HUES6 (cell line): ENCODE results near the gene NBDY.
A peak's percentile ranks its signal among the peaks of the same experiment; 100 is the strongest.
"Not testable (repeated sequence)": the region's sequence is repeated elsewhere in the genome, so short reads cannot be mapped to it uniquely, and the experiment has no call there.

Source experiments
- H3K27ac ChIP-seq: 2 replicates; pipeline ENCODE4 v1.7.0; 2013; ENCODE audit warnings: low read depth, mild to moderate bottlenecking, low read length, inconsistent platforms
- H3K27me3 ChIP-seq: 2 replicates; pipeline ENCODE4 v1.6.1; 2013; ENCODE audit warnings: low read length; ENCODE audit not compliant: control insufficient read depth, insufficient read depth
- H3K36me3 ChIP-seq: 2 replicates; pipeline ENCODE4 v1.6.1; 2013; ENCODE audit warnings: low read length; ENCODE audit not compliant: control insufficient read depth, insufficient read depth
- H3K4me1 ChIP-seq: 2 replicates; pipeline ENCODE4 v1.6.1; 2013; ENCODE audit warnings: low read length; ENCODE audit not compliant: control insufficient read depth, insufficient read depth
- H3K4me3 ChIP-seq: 2 replicates; pipeline ENCODE4 v1.5.1; 2013; ENCODE audit warnings: low read depth, low read length
- H3K9ac ChIP-seq: one replicate; pipeline ENCODE4 v1.6.1; 2013; ENCODE audit warnings: mild to moderate bottlenecking, low read length
- H3K9me3 ChIP-seq: 2 replicates; pipeline ENCODE4 v1.6.1; 2013; ENCODE audit warnings: low read depth, low read length; ENCODE audit not compliant: control insufficient read depth, insufficient read depth

Gene NBDY

DNA sequence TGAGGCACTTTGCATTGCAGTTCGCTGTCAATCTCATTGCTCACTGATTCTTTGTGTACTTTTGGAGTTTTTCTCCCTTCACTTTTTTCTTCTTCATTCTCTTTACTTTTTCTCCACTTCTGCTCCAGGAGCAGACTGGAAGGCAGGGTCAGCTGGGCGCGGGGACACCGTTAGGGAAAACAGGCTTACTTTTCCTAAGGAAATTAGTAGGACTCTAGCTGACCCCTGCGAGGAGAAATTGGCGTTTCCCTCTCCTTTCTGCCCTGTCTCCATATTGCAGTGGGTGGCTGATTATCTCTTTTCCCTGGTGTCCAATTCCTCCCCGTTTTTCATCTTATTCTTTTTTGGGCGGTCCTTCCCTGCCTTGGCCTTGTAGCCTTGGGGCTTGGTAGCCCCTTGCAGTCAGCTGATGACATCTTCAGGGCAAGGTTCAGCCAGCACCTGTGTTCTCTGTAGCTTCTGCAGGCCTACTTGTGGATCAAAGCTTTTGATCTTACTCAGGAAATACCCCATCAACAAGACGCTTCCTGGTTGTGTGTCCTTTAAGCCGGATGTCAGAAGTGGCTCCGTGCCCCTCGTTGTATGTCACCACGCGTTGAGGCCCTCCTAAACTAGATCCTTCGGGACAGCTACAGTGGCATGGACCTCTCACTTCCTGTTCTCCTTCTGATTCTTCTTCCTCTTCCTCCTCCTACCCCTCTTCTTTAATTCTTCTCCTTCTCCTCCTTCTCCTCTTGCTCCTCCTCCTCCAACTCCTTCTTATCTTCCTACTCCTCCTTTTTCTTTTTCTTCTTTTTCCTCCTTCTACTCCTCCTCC lies 36.1 kb downstream of the NBDY start:
- Histone ChIP-seq H3K4me3 (no peak overlapping the region), H3K4me1 (peaks cover 39% of the 10 kb centered on the region), H3K27me3 (no peaks in the 10 kb centered on the region), H3K9me3 (no peaks in the 10 kb centered on the region; the same call in 1 of the 2 replicates), H3K9ac (peak overlapping the region; percentile 21), H3K36me3 (no peaks in the 10 kb centered on the region), H3K27ac (peak overlapping the region; percentile 51; the same call in 1 of the 2 replicates)

DNA sequence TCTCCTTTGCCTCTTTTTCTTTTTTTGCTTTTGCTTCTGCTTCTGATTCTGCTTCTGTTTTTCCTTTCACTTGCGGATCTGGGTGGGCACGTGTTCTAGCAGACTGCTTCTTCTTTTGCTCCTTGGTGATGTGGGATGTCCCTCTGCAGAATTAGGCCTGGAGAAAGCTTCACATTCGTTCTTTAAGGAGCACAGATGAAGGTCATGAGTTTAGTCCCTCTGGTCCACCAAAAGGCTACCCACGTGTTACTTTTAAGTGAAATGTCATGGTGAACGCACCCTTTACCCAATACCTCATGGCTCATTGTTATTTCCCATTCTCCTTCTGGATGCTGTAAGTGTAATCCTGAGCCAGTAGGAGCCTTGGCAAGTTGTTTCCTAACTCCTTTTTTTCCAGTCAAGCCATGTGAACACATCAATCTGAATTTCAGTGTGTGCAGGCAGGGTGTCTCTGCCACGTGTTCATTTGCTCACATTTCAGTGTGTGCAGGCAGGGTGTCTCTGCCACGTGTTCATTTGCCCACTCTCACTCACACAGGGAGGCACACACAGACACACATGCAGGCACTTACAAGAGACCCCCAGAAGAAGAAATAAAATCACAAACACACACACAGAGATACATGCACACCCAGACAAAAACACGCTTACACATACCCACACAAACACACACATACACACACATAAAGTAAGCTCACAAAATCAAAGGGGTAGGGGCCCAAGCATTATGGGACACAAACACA lies 36.9 kb downstream of the NBDY start:
- Histone ChIP-seq H3K9me3 (no peaks in the 10 kb centered on the region; the same call in 1 of the 2 replicates), H3K27me3 (no peaks in the 10 kb centered on the region), H3K9ac (peak overlapping the region; percentile 4), H3K4me3 (no peak overlapping the region), H3K4me1 (peaks cover 39% of the 10 kb centered on the region), H3K27ac (no peak overlapping the region), H3K36me3 (no peaks in the 10 kb centered on the region)

DNA sequence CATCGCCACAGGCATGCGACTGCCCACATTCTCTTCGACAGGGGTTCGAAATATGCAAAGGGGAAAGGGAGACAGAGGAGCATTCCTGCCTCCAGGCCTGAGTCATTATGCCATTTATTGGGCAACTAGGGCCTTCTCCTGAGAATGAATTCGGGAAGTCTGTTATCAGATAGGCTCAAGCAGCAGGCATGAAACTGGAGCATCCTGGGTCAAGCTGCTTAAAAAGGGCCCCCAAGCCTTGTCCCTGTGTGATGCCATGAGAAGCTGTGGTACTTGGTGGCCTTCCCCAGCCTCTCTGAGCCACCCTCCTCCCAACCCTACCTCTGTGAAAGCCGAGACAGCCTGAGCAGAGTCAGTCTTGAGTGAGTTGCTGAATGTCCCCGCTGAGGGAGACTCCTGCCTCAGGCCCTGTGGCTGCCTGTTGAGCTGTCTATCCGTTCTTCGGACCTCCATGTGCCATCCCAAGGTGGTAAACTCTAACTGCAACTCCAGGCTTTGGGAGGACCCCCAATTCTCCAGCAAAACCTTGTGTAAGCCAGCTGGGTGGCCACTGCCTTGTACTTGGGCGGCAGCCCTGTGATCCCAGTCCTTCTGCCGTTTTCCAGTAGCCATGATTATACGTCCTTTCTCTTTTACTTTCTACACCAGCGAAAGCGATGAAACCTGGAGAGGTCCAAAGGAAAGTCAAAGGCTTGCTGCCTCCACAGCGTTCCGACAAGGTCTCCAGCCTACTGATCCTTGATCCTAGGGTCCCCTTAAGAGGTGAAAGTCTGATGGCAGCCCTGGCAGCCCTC lies 37.7 kb downstream of the NBDY start:
- H3K4me3 ChIP-seq: no peak overlapping the region; the same call in 1 of the 2 replicates
- H3K27ac ChIP-seq: peak overlapping the region; percentile 48; the same call in 1 of the 2 replicates
- H3K9ac ChIP-seq: no peak overlapping the region

DNA sequence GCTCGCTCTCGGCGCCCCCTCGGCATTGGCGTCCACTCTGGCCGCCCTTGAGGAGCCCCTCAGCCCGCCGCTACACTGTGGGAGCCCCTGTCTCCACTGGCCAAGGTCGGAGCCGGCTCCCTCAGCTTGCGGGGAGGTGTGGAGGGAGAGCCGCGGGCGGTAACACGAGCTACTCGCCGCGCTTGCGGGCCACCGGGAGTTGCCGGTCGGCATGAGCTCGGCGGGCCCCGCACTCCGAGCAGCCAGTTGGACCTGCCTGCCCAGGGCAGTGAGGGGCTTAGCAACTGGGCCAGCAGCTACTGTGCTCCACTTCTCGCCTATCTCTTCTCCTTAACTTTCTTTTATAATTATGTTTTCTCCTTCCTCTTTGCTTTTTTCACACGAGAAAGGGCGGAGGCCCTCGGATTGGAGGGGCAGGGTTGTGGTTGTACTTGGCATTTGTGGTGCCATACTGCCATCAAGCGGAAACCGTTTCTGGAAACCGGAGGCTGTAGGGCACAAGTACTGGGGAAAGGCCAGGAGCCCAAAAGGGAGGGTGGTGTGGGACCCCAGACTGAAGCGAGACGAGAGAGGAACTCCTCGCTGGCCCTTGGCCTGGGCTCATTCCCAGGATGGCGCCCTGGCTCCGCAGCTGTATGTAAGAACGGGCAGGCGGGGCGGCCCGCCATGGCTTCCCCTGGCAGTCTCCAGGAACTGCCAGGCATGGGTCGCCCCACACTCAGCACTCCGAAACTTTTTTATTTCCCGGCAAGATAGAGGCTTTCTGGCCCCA lies 38.5 kb downstream of the NBDY start:
- H3K36me3 ChIP-seq, H3K27me3 ChIP-seq, H3K9me3 ChIP-seq, H3K4me3 ChIP-seq, H3K9ac ChIP-seq: not testable (repeated sequence)
- peaks cover 39% of the 10 kb centered on the region for H3K4me1 ChIP-seq
- peak overlapping the region; percentile 48; the same call in 1 of the 2 replicates for H3K27ac ChIP-seq

More for the DNA sequence above, 37.7 kb downstream of the NBDY start:
- Histone ChIP-seq H3K36me3 (no peaks in the 10 kb centered on the region), H3K4me1 (peaks cover 39% of the 10 kb centered on the region), H3K9me3 (no peaks in the 10 kb centered on the region; the same call in 1 of the 2 replicates), H3K27me3 (no peaks in the 10 kb centered on the region)

DNA sequence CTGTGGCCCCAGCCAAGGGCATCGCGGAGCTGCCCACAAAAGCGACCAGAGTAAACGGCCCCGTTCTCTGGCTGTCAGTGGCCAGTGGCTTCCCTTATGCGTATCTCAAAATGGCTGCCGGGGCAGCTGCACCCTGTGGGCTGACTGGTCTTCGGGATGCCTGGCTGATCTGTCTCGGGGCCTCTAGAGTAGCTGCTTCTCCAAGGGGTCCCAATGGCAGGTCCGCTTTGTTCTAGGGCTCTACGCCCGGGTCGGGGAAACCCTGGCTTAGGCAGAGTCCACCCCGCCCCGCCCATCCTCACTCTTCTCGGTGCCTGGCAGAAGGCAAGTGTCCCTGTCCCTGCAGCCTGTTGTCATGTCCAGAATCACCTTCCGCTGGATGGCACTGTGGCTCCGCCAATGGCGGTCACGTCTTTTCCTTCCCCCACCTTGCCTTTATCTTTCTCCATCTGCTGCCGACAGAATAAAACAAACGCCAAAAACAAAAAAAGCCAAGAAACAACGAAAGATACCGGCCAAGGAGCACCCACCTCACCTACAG lies 39.1 kb downstream of the NBDY start:
- H3K27me3 ChIP-seq, H3K36me3 ChIP-seq, H3K4me3 ChIP-seq, H3K9ac ChIP-seq, H3K9me3 ChIP-seq, H3K27ac ChIP-seq: not testable (repeated sequence)
- peaks cover 39% of the 10 kb centered on the region for H3K4me1 ChIP-seq

DNA sequence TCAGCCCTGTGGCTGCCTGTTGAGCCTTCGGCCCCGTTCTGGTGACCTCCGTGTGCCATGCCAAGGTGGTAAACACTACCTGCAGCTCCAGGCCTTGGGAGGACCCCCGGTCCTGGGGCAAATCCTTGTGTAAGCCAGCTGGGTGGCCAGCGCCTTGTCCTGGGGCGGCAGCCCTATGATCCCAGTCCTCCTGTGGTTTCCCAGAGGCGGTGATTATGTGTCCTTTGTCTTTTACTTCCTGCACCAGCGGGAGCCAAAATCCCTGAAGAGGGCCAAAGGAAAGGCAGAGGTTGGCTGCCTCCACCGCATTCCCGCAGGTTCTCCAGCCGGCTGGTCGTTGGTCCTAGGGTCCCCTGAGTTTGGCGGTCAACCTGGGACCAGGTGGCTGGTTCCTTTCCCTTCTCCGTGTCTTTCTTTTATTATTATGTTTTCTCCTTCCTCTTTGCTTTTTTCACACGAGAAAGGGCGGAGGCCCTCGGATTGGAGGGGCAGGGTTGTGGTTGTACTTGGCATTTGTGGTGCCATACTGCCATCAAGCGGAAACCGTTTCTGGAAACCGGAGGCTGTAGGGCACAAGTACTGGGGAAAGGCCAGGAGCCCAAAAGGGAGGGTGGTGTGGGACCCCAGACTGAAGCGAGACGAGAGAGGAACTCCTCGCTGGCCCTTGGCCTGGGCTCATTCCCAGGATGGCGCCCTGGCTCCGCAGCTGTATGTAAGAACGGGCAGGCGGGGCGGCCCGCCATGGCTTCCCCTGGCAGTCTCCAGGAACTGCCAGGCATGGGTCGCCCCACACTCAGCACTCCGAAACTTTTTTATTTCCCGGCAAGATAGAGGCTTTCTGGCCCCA lies 43.9 kb downstream of the NBDY start:
- H3K27me3 ChIP-seq, H3K9ac ChIP-seq, H3K9me3 ChIP-seq: not testable (repeated sequence)

DNA sequence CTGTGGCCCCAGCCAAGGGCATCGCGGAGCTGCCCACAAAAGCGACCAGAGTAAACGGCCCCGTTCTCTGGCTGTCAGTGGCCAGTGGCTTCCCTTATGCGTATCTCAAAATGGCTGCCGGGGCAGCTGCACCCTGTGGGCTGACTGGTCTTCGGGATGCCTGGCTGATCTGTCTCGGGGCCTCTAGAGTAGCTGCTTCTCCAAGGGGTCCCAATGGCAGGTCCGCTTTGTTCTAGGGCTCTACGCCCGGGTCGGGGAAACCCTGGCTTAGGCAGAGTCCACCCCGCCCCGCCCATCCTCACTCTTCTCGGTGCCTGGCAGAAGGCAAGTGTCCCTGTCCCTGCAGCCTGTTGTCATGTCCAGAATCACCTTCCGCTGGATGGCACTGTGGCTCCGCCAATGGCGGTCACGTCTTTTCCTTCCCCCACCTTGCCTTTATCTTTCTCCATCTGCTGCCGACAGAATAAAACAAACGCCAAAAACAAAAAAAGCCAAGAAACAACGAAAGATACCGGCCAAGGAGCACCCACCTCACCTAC lies 44.5 kb downstream of the NBDY start:
- not testable (repeated sequence) for H3K4me3 ChIP-seq, H3K27me3 ChIP-seq, H3K9ac ChIP-seq, H3K36me3 ChIP-seq, H3K9me3 ChIP-seq, H3K4me1 ChIP-seq, H3K27ac ChIP-seq

More for the DNA sequence above, 43.9 kb downstream of the NBDY start:
- not testable (repeated sequence) for H3K27ac ChIP-seq, H3K4me1 ChIP-seq, H3K4me3 ChIP-seq, H3K36me3 ChIP-seq

DNA sequence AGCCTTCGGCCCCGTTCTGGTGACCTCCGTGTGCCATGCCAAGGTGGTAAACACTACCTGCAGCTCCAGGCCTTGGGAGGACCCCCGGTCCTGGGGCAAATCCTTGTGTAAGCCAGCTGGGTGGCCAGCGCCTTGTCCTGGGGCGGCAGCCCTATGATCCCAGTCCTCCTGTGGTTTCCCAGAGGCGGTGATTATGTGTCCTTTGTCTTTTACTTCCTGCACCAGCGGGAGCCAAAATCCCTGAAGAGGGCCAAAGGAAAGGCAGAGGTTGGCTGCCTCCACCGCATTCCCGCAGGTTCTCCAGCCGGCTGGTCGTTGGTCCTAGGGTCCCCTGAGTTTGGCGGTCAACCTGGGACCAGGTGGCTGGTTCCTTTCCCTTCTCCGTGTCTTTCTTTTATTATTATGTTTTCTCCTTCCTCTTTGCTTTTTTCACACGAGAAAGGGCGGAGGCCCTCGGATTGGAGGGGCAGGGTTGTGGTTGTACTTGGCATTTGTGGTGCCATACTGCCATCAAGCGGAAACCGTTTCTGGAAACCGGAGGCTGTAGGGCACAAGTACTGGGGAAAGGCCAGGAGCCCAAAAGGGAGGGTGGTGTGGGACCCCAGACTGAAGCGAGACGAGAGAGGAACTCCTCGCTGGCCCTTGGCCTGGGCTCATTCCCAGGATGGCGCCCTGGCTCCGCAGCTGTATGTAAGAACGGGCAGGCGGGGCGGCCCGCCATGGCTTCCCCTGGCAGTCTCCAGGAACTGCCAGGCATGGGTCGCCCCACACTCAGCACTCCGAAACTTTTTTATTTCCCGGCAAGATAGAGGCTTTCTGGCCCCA lies 49.3 kb downstream of the NBDY start:
- H3K9ac ChIP-seq, H3K27me3 ChIP-seq, H3K4me1 ChIP-seq, H3K27ac ChIP-seq, H3K36me3 ChIP-seq, H3K9me3 ChIP-seq, H3K4me3 ChIP-seq: not testable (repeated sequence)

DNA sequence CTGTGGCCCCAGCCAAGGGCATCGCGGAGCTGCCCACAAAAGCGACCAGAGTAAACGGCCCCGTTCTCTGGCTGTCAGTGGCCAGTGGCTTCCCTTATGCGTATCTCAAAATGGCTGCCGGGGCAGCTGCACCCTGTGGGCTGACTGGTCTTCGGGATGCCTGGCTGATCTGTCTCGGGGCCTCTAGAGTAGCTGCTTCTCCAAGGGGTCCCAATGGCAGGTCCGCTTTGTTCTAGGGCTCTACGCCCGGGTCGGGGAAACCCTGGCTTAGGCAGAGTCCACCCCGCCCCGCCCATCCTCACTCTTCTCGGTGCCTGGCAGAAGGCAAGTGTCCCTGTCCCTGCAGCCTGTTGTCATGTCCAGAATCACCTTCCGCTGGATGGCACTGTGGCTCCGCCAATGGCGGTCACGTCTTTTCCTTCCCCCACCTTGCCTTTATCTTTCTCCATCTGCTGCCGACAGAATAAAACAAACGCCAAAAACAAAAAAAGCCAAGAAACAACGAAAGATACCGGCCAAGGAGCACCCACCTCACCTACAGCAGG lies 50.0 kb downstream of the NBDY start:
- not testable (repeated sequence) for H3K36me3 ChIP-seq, H3K4me1 ChIP-seq, H3K27me3 ChIP-seq, H3K4me3 ChIP-seq, H3K9me3 ChIP-seq, H3K9ac ChIP-seq, H3K27ac ChIP-seq
